GM12891 (cell line): Measurements from ENCODE around the gene MAGEA1.

Experiments used
- PAX5 ChIP-seq: IDR thresholded peaks from 2 replicates; pipeline ENCODE4 v1.6.1; 2011; ENCODE audit warnings: low read length, moderate library complexity, mild to moderate bottlenecking; ENCODE audit not compliant: insufficient read depth, severe bottlenecking
- POLR2A ChIP-seq: IDR thresholded peaks from 2 replicates; pipeline ENCODE4 v1.6.1; 2011; ENCODE audit warnings: low read depth, low read length, control low read depth
- POLR2AphosphoS5 ChIP-seq: IDR thresholded peaks from 2 replicates; pipeline ENCODE4 v1.6.1; 2011; ENCODE audit warnings: low read depth, low read length, control low read depth
- POU2F2 ChIP-seq: IDR thresholded peaks from 2 replicates; pipeline ENCODE4 v1.6.1; 2011; ENCODE audit warnings: low read depth, mild to moderate bottlenecking, control low read depth, low read length, moderate library complexity
- SPI1 ChIP-seq: IDR thresholded peaks from 2 replicates; pipeline ENCODE4 v1.6.1; 2011; ENCODE audit warnings: low read depth, low read length, control low read depth
- TAF1 ChIP-seq: IDR thresholded peaks from 2 replicates; pipeline ENCODE4 v1.6.1; 2011; ENCODE audit warnings: low read depth, low read length, control low read depth

- TF ChIP-seq POLR2A (no peak), POU2F2 (no peak), SPI1 (no peak), TAF1 (no peak), POLR2AphosphoS5 (no peak), PAX5 (no peak)
Observed at GRCh38 chrX:153209347-153209746, 30.3 kb downstream of the MAGEA1 start.
